HepG2 (cell line): ENCODE data around the gene ACKR3.

Source experiments
- ATM ChIP-seq: fragments of 450-650 bp; IDR thresholded peaks from 2 replicates; pipeline ENCODE4 v1.7.1; 2017; ENCODE audit warnings: mild to moderate bottlenecking, borderline replicate concordance
- KAT8 ChIP-seq: IDR thresholded peaks from 2 replicates; pipeline ENCODE4 v1.6.1; 2016; ENCODE audit warnings: missing genetic modification reagents, missing compliant biosample characterization
- STAG1 ChIP-seq: sonication (generic); formaldehyde crosslinking; IDR thresholded peaks from 2 replicates; pipeline ENCODE4 v1.4.0; 2020; ENCODE audit warnings: missing genetic modification reagents
- TF ChIP-seq, protein P1 (sequence below): sonication (generic); formaldehyde crosslinking; IDR thresholded peaks from 2 replicates; pipeline ENCODE4 v1.5.0; 2020; ENCODE audit warnings: mild to moderate bottlenecking, missing genetic modification reagents, moderate library complexity

DNA sequence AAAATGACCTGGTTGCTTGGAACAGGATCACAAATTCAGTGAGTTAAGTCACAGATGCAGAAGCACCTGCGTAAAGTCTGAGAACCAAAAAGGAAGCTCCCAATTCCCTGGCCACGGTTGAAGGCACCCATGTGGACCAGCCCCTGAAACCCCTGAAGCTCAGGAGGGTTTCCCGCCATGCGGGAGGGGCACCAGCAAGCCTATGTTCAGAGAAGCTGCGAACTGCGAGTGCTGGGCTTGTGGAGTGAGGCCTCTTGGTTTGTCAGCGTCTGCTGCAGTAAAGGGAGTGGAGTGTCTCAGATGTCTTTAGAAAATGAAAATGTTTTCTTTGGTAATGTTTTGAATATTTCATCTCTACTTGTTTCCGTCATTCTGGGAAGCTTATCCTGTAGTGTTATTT is 16.1 kb upstream of the ACKR3 start:
- no peak for TF ChIP-seq ATM
- TF ChIP-seq KAT8: no peak
- TF ChIP-seq STAG1 (CRISPR knock-in tag): no peak
- TF ChIP-seq, protein P1, sequence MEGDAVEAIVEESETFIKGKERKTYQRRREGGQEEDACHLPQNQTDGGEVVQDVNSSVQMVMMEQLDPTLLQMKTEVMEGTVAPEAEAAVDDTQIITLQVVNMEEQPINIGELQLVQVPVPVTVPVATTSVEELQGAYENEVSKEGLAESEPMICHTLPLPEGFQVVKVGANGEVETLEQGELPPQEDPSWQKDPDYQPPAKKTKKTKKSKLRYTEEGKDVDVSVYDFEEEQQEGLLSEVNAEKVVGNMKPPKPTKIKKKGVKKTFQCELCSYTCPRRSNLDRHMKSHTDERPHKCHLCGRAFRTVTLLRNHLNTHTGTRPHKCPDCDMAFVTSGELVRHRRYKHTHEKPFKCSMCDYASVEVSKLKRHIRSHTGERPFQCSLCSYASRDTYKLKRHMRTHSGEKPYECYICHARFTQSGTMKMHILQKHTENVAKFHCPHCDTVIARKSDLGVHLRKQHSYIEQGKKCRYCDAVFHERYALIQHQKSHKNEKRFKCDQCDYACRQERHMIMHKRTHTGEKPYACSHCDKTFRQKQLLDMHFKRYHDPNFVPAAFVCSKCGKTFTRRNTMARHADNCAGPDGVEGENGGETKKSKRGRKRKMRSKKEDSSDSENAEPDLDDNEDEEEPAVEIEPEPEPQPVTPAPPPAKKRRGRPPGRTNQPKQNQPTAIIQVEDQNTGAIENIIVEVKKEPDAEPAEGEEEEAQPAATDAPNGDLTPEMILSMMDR: no peak
